GM10847 (cell line): ENCODE data around the gene CHCHD4.

Experiments
- POLR2A ChIP-seq: IDR thresholded peaks from 2 replicates; pipeline ENCODE4 v1.6.1; 2011; ENCODE audit not compliant: insufficient read length; ENCODE audit errors: extremely low read depth

Gene CHCHD4

DNA sequence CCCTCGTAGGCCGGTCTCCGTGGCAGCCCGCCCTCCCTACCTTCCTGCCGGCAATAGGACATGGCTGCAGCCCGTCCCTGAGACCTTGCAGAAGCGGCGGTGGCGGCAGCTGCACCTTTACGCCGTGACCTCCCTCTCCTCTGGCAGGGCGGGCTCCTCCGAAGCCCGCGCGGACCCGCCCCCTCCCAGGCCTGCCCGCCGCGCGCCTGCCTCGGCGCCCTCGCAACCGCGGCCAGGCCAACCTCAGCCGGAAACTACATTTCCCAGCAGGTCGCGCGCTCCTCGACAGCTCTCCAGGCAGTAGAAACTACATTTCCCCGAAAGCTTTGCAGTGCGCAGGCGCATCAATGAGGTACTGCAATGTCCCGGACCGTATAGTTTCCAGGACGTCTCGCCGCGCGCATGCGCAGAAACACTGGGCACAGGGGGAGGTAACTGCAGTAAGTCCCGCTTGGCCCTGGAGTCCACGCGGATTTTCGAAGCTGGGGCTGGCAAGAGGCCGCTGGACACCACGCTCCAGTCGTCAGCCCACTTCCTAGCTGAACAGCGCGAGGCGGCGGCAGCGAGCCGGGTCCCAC lies at the start of gene CHCHD4, which contains the start of gene TMEM43:
Gene CHCHD4, minus strand, starts transcription at position 256 of the 578 bp plus-strand sequence. Its CDS starts 194 bp downstream, at position 62.
Gene TMEM43, plus strand, starts transcription at position 438 of the 578 bp plus-strand sequence. CDS start 142 bp downstream, outside the sequence.
- TF ChIP-seq POLR2A: peak; percentile 8

DNA sequence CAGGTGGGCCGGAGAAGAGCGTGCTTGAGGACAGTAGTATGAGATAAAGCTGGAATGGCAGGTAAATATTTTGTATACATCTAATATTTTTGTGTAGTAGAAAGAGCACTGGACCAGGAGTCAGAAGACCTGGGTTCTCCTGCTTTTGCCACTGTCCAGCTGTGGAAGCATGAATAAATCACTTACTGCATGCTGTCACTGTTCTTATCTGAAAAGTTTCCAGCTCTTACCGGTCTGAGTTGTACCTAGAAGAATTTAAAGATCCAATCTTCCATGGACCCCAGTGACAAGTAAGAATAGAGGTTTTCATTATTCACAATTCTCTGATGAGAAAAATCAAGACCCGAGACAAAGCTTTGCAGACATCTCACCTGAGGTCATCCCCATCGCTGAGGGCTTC lies 47.8 kb upstream of the CHCHD4 start:
- no peak for TF ChIP-seq POLR2A

GRCh38 chr3:14170531-14171159 lies 46.0 kb upstream of the CHCHD4 start:
- TF ChIP-seq POLR2A: no peak

DNA sequence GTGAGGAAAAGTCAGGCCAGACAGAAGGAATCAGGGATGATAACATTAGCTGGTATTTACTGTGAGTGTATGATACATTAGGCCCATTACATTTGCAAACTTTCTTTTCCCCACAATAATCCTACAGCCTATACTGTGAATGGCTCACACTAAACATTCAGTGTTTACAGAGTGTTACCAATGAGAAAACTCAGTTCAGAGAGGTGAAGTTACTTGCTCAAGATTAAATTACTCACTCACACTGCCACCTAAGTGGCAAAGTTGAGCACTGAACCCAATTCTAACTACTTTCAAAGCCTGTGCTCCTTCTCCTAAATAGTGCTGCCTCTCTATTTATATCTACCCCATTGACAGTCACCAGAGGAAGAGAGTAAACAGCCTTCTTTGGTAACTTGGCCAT lies 45.2 kb upstream of the CHCHD4 start:
- TF ChIP-seq POLR2A: no peak

- TF ChIP-seq POLR2A: no peak
These were observed 44.8 kb upstream of the CHCHD4 start for GRCh38 chr3:14169435-14169834.

DNA sequence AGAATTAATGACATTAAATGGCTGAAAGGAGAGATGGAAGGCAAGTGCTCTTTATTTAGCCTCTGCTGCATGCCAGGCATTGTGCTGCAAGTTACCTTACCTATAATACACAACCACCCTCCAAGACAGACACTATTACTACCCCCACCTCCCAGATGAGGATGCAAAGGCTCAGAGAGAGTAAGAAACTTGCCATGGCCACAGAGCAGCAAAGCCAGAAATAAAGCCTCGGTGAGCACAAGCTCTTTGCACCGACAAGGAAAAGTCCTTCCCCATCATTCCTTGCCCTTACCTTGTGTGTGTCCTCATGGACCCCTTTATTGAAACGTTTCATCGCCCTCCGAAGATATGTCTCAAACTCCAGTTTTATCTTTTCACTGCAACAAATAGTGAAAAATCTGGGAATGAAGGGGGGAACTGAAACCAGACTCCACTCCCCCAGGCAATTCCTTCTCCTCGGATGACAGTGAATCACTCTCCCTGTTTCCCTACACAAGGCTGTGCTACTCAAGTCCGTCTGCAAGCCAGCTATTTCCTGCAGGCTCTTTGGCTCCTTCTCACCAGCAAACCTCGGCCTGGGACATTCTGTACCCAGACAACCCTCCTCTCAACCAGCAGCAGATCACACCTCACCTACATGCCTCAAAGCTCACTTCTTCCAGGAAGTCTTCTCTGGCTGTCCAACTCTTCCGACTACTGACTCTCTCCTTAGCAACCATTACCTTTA lies 42.4 kb upstream of the CHCHD4 start:
- no peak for TF ChIP-seq POLR2A

DNA sequence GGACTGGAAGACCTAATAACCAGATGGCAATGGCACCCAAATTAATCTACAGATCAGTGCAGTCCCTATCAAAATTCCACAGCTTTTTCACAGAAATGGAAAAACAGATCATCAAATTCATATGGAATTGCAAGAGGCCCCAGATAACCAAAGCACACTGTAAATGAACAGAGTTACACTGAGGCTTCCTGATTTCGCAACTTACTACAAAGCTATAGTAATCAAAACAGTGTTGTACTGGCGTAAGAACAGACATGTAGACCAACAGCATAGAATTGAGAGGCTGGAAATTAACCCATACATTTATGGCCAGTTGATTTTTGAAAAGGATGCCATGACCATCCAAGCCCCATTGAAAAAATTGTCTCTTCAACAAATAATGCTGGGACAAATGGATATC lies 37.5 kb upstream of the CHCHD4 start:
- no peak for TF ChIP-seq POLR2A

GRCh38 chr3:14161282-14161681 lies 36.6 kb upstream of the CHCHD4 start:
- TF ChIP-seq POLR2A: no peak

DNA sequence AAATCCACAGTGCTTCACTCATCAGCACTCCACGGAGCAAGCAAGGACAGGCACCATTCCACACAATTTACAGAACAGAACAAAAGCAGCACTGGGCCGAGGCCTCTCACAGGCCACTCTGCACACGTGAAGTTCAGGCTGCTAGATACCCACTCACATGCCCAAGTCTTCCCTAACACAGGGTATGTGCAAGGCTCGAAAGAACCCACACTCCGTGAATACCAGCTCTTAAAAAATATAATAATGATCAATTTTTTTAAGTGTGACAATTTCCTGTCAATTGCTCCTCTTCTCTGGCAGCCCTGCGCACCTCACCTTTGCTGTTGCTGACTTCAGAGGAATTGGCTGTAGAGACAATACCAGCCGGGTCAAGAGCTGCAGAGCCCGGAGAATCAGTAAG lies 34.8 kb upstream of the CHCHD4 start:
- TF ChIP-seq POLR2A: no peak

- TF ChIP-seq POLR2A: no peak
These were observed 33.7 kb upstream of the CHCHD4 start for GRCh38 chr3:14158370-14158769.

DNA sequence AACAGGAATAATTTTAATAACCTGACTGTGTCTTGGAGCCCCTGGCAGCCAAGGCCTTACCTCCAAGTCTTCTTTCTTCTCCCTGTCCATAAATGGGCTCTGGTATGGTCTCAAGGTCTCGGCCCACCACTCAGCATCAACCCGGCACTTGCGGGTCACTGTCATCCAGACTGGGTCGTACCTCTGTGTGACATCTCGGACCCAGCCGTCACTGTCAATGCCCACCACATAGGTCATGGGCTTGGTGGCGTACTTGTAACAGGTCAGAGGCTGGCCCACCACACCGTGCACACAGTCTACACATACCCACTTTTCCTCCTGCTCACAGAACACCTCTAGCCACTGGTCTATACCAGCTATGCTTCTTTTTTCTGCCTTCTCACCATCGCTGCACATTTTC lies 33.3 kb upstream of the CHCHD4 start:
- no peak for TF ChIP-seq POLR2A

- no peak for TF ChIP-seq POLR2A
These were observed 32.3 kb upstream of the CHCHD4 start for GRCh38 chr3:14156843-14157561.

DNA sequence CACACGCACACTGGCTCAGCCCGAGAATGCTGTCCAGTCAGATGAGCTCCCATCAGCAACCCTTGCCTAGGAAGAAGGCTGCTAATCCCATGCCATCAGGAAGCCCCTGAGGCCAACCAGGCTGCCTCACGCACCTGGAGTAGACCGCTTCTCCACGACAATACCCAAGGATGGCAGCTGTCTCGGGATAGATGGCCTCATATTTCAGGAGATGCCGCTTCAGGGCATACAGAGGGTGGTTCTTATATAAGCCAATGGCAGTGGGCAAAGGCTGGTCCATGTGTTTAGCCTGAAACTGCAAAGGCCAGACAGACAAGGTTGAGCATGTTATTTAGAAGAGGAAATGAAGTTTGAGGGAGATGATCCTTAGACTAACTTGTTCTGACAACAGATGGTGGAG lies 31.5 kb upstream of the CHCHD4 start:
- no peak for TF ChIP-seq POLR2A

DNA sequence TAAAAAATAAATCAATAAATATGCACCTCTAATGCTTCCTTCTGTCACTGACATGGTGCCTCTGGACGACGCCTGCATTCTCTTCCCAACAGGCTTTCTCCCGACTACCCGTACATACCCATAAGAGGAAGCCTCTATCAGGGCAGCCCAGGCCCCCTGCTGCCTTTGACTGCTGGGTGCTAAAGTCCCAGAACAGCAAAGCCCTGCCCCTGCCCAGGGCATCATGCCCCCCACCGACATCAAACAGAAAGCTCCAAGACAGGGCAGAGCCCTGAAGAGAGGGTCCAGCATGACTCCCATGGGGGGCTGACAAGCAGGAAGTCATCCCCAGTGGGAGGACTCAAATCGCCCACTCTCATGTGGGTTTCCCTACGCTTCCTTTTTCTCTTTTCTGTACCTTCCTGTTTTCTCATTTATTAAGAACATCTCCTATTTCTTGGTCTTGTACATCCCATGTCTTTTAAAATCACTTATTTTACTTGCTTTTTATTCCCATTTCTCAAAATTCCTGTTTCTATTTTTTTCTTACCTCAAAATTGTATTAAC lies 30.3 kb upstream of the CHCHD4 start:
- no peak for TF ChIP-seq POLR2A

DNA sequence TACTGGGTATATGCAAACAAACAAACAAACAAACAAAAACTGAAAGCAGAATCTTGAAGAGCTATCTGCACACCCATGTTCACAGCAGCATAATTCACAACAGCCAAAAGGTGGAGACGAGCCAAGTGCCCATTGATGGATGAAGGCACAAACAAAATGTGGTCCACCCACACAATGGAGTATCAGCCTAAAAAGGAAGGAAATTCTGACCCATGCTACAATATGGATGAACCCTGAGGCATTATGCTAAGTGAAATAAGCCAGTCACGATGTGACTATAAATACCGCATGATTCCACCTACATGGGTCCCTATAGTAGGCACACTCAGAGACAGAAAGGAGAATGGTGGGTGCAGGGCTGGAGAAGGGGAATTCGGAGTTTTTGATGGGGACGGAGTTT lies 29.6 kb upstream of the CHCHD4 start:
- TF ChIP-seq POLR2A: no peak

- TF ChIP-seq POLR2A: no peak
These were observed 29.0 kb upstream of the CHCHD4 start for GRCh38 chr3:14153663-14154062.

DNA sequence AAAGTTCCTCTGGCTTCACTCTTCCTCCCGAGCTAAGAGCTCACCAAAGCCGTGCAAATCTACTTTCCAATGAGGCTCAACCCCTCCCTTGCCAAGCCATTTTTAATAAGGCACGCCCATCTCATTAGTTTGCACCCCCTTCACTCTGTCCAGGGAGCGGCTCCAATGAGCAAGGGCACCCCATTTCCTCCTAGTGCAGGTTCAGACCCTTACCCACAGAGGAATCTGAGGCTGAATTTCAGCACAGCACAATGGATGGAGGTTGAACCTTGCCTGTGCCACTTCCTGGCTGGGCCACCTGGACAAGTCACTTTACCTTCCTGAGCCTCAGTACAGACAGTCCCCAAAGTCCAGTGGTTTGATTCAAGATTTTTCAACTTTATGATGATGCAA lies 28.3 kb upstream of the CHCHD4 start:
- TF ChIP-seq POLR2A: no peak
